Measurements from ENCODE around the gene ZNF236. TPM values are rescaled to one million over a fixed set of nuclear protein-coding genes. Genes with fewer than 3 reads are reported as not detected.

ZNF236 gene
- total RNA-seq, 1 donor from 2014 or later: 27.4 TPM

- Mint-ChIP-seq H3K27me3 (no peaks in the 10 kb centered on the region), H3K4me3 (no peak overlapping the region), H3K4me1 (no peaks in the 10 kb centered on the region), H3K36me3 (ENCODE audit: low read depth) (peaks cover 73% of the 10 kb centered on the region), H3K27ac (no peak overlapping the region), H3K9me3 (no peaks in the 10 kb centered on the region)
- ATAC-seq (ENCODE audit: low read depth): no peak
- POLR2A ChIA-PET: interaction anchor here (0.5 kb wide), 1 partner anchor 41 kb away, joined by 3 read pairs; no protein-coding TSS in a partner anchor
- TF ChIP-seq CTCF (IDR thresholded peaks at IDR 0.05): no peak
- no peak for DNase-seq
- intact Hi-C loops (cut with micrococcal nuclease): no loop called here
- CTCF ChIA-PET: no interaction called here
These were observed 44.3 kb downstream of the ZNF236 start for GRCh38 chr18:76866666-76867065.

- no peaks in the 10 kb centered on the region for H3K27me3 Mint-ChIP-seq
- TF ChIP-seq CTCF (IDR thresholded peaks at IDR 0.05): no peak
- intact Hi-C loops (cut with micrococcal nuclease): no loop called here
- peaks cover 78% of the 10 kb centered on the region for H3K36me3 Mint-ChIP-seq (ENCODE audit: low read depth)
- no peaks in the 10 kb centered on the region for H3K4me1 Mint-ChIP-seq
- ChIA-PET CTCF (no interaction called here), POLR2A (no interaction called here)
- DNase-seq: no peak
- no peak overlapping the region for H3K4me3 Mint-ChIP-seq
- no peaks in the 10 kb centered on the region for H3K9me3 Mint-ChIP-seq
- no peak for ATAC-seq (ENCODE audit: low read depth)
- no peak overlapping the region for H3K27ac Mint-ChIP-seq
These were observed 51.0 kb downstream of the ZNF236 start for GRCh38 chr18:76873311-76873710.

- POLR2A ChIA-PET: no interaction called here
- TF ChIP-seq CTCF (IDR thresholded peaks at IDR 0.05): no peak
- H3K27ac Mint-ChIP-seq: no peak overlapping the region
- CTCF ChIA-PET: no interaction called here
- no peaks in the 10 kb centered on the region for H3K4me1 Mint-ChIP-seq
- no peaks in the 10 kb centered on the region for H3K27me3 Mint-ChIP-seq
- H3K9me3 Mint-ChIP-seq: no peaks in the 10 kb centered on the region
- intact Hi-C loops (cut with micrococcal nuclease): loop anchor here (2.0 kb wide), 1 partner anchor 777 kb away; no protein-coding TSS in a partner anchor
- DNase-seq (no peak), ATAC-seq (ENCODE audit: low read depth) (no peak)
- H3K36me3 Mint-ChIP-seq (ENCODE audit: low read depth): peaks cover 78% of the 10 kb centered on the region
- H3K4me3 Mint-ChIP-seq: no peak overlapping the region
These were observed 51.4 kb downstream of the ZNF236 start for GRCh38 chr18:76873713-76874112.

GRCh38 chr18:76874642-76875389, 52.5 kb downstream of the ZNF236 start:
- TF ChIP-seq CTCF (IDR thresholded peaks at IDR 0.05): no peak
- no peaks in the 10 kb centered on the region for H3K4me1 Mint-ChIP-seq
- H3K4me3 Mint-ChIP-seq: no peak overlapping the region
- POLR2A ChIA-PET: no interaction called here
- no peaks in the 10 kb centered on the region for H3K9me3 Mint-ChIP-seq
- no peak for DNase-seq
- H3K27ac Mint-ChIP-seq: no peak overlapping the region
- intact Hi-C loops (cut with micrococcal nuclease): loop anchor here (1.0 to 2.0 kb wide), 3 partner anchors 73 to 776 kb away; no protein-coding TSS in a partner anchor
- peaks cover 77% of the 10 kb centered on the region for H3K36me3 Mint-ChIP-seq (ENCODE audit: low read depth)
- no peak for ATAC-seq (ENCODE audit: low read depth)
- CTCF ChIA-PET: no interaction called here
- H3K27me3 Mint-ChIP-seq: no peaks in the 10 kb centered on the region

DNA sequence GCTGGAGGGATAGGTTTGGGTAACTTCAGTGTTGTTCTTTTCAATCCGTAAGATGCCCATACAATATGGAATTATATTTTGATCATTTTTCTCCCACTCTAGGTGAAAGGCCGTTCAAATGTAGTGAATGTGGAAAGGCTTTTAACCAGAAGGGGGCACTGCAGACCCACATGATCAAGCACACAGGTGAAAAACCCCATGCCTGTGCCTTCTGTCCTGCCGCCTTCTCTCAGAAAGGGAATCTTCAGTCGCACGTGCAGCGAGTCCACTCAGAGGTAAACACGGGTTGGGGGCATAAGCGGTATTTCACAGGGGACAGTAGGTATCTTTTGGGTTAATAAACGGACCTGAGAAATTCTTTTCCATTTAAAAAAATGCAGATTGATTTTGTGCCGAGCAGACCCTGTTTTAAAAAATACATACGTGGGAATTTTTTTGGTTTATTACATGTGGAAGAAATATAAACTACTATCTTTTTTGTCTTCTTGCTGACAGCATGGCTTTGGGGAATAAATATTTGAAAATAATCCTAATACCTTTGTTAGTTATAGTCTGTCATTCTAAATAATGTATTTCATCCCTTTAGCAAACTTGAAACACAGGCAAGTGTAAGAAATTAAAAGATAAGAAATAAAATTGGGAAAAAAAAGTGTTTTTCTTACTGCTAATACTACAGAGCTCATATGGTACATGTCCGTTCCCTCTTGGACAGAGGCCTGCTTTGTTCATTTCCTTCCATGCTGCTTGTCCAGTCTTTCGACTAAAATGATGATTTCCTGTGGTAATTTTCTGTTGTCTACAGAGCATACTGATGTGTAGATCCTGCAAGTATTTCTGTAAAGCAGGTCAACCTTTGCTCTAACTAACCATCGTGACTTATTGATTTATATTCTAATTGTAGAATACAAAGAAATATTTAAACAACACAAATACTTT, 53.3 kb downstream of the ZNF236 start:
- POLR2A ChIA-PET: no interaction called here
- H3K4me1 Mint-ChIP-seq: no peaks in the 10 kb centered on the region
- peaks cover 77% of the 10 kb centered on the region for H3K36me3 Mint-ChIP-seq (ENCODE audit: low read depth)
- CTCF ChIA-PET: interaction anchor here (1.4 kb wide), 1 partner anchor 108 kb away, joined by 3 read pairs; no protein-coding TSS in a partner anchor
- no peak for ATAC-seq (ENCODE audit: low read depth)
- H3K27ac Mint-ChIP-seq: no peak overlapping the region
- TF ChIP-seq CTCF (IDR thresholded peaks at IDR 0.05): no peak
- intact Hi-C loops (cut with micrococcal nuclease): loop anchor here (1.0 to 2.0 kb wide), 3 partner anchors 73 to 775 kb away; no protein-coding TSS in a partner anchor
- no peak for DNase-seq
- H3K9me3 Mint-ChIP-seq: no peaks in the 10 kb centered on the region
- no peaks in the 10 kb centered on the region for H3K27me3 Mint-ChIP-seq
- H3K4me3 Mint-ChIP-seq: no peak overlapping the region

All from activated B cell treated with CpG ODN at 0.5 μM for 24 hours (primary cell).